ENCODE measurements around the gene APMAP. TPM values are rescaled to one million over a fixed set of nuclear protein-coding genes. Genes with fewer than 3 reads are reported as not detected.
"Not testable (repeated sequence)": the region's sequence is repeated elsewhere in the genome, so short reads cannot be mapped to it uniquely, and the experiment has no call there.

Gene APMAP
- total RNA-seq, 2 experiments from 2014 or later, result 73.5 to 75.8 TPM

GRCh38 chr20:24949756-24950127, 42.8 kb downstream of the APMAP start:
- CTCF ChIA-PET, result interaction anchor here (0.5 to 1.9 kb wide), 4 partner anchors 11 to 78 kb away, joined by 3 to 7 read pairs (median 3); no protein-coding TSS in a partner anchor
- POLR2A ChIA-PET, result interaction anchor here (1.1 to 3.9 kb wide), 4 partner anchors 11 to 108 kb away, joined by 4 to 23 read pairs (median 10); partner anchors contain the start of gene ACSS1

GRCh38 chr20:24948939-24949679, 43.4 kb downstream of the APMAP start, which contains the start of gene CST7:
Gene CST7 (plus strand): TSS chr20:24949269. CDS start chr20:24949506, 237 bp downstream.
- POLR2A ChIA-PET, result interaction anchor here (2.2 to 3.9 kb wide), 3 partner anchors 12 to 39 kb away, joined by 9 to 23 read pairs (median 11); no protein-coding TSS in a partner anchor
- CTCF ChIA-PET, result interaction anchor here (1.2 to 1.9 kb wide), 3 partner anchors 12 to 19 kb away, joined by 3 to 7 read pairs (median 3); no protein-coding TSS in a partner anchor

- POLR2A ChIA-PET, result interaction anchor here (2.2 to 3.9 kb wide), 3 partner anchors 13 to 40 kb away, joined by 9 to 23 read pairs (median 11); no protein-coding TSS in a partner anchor
- CTCF ChIA-PET, result interaction anchor here (1.3 to 1.9 kb wide), 2 partner anchors 14 to 18 kb away, joined by 3 to 7 read pairs; no protein-coding TSS in a partner anchor
These were observed 44.1 kb downstream of the APMAP start for GRCh38 chr20:24948396-24948938.

- POLR2A ChIA-PET, result not testable (repeated sequence)
These were observed 46.2 kb downstream of the APMAP start for GRCh38 chr20:24946376-24946775.

GRCh38 chr20:24943731-24944130, 48.8 kb downstream of the APMAP start:
- CTCF ChIA-PET, result no interaction called here
- POLR2A ChIA-PET, result no interaction called here

More at GRCh38 chr20:24946376-24946775, 46.2 kb downstream of the APMAP start:
- CTCF ChIA-PET, result not testable (repeated sequence)

GRCh38 chr20:24943196-24943595, 49.4 kb downstream of the APMAP start:
- CTCF ChIA-PET, result no interaction called here
- POLR2A ChIA-PET, result no interaction called here

- ChIA-PET CTCF (no interaction called here), POLR2A (no interaction called here)
These were observed 49.9 kb downstream of the APMAP start for GRCh38 chr20:24942679-24943078.

- CTCF ChIA-PET, result no interaction called here
- POLR2A ChIA-PET, result no interaction called here
These were observed 53.5 kb downstream of the APMAP start for GRCh38 chr20:24939036-24939435.

GRCh38 chr20:24938498-24938897, 54.1 kb downstream of the APMAP start:
- CTCF ChIA-PET, result no interaction called here

GRCh38 chr20:24937579-24937978, 55.0 kb downstream of the APMAP start:
- CTCF ChIA-PET, result no interaction called here

More at GRCh38 chr20:24938498-24938897, 54.1 kb downstream of the APMAP start:
- POLR2A ChIA-PET, result interaction anchor here (0.7 kb wide), 1 partner anchor 16 kb away, joined by 3 read pairs; no protein-coding TSS in a partner anchor

GRCh38 chr20:24936526-24937407, 55.8 kb downstream of the APMAP start:
- POLR2A ChIA-PET, result interaction anchor here (1.0 kb wide), 1 partner anchor 16 kb away, joined by 4 read pairs; no protein-coding TSS in a partner anchor
- CTCF ChIA-PET, result no interaction called here

More at GRCh38 chr20:24937579-24937978, 55.0 kb downstream of the APMAP start:
- POLR2A ChIA-PET, result interaction anchor here (0.7 kb wide), 1 partner anchor 17 kb away, joined by 3 read pairs; no protein-coding TSS in a partner anchor

- CTCF ChIA-PET, result no interaction called here
These were observed 56.6 kb downstream of the APMAP start for GRCh38 chr20:24935766-24936525.

GRCh38 chr20:24935140-24935539, 57.4 kb downstream of the APMAP start:
- POLR2A ChIA-PET, result no interaction called here
- CTCF ChIA-PET, result interaction anchor here (1.1 kb wide), 1 partner anchor 17 kb away, joined by 3 read pairs; no protein-coding TSS in a partner anchor

More at GRCh38 chr20:24935766-24936525, 56.6 kb downstream of the APMAP start:
- POLR2A ChIA-PET, result interaction anchor here (0.5 to 1.0 kb wide), 2 partner anchors 17 to 269 kb away, joined by 3 to 4 read pairs; no protein-coding TSS in a partner anchor

- ChIA-PET POLR2A (no interaction called here), CTCF (interaction anchor here (1.1 kb wide), 1 partner anchor 18 kb away, joined by 3 read pairs; no protein-coding TSS in a partner anchor)
These were observed 57.8 kb downstream of the APMAP start for GRCh38 chr20:24934716-24935115.

GRCh38 chr20:24934101-24934661, 58.4 kb downstream of the APMAP start:
- ChIA-PET CTCF (interaction anchor here (1.1 kb wide), 1 partner anchor 18 kb away, joined by 3 read pairs; no protein-coding TSS in a partner anchor), POLR2A (no interaction called here)

- ChIA-PET POLR2A (no interaction called here), CTCF (no interaction called here)
These were observed 59.2 kb downstream of the APMAP start for GRCh38 chr20:24933266-24933908.

GRCh38 chr20:24931893-24932292, 60.7 kb downstream of the APMAP start:
- ChIA-PET CTCF (interaction anchor here (2.1 to 3.3 kb wide), 2 partner anchors 14 to 22 kb away, joined by 6 to 16 read pairs; no protein-coding TSS in a partner anchor), POLR2A (interaction anchor here (0.7 to 2.7 kb wide), 2 partner anchors 18 to 24 kb away, joined by 3 to 11 read pairs; partner anchors contain the start of gene CST7)
